ENCODE results near the gene IGSF6. TPM values are rescaled to one million over a fixed set of nuclear protein-coding genes. Genes with fewer than 3 reads are reported as not detected.
"Not testable (repeated sequence)": the region's sequence is repeated elsewhere in the genome, so short reads cannot be mapped to it uniquely, and the experiment has no call there.

The IGSF6 gene
- total and polyA plus RNA-seq, 2 donors (not counting 1 experiment from before 2014, with no cell fraction given): 0.33 to 1.3 TPM

GRCh38 chr16:21637032-21637968 is 15.1 kb downstream of the IGSF6 start:
- POLR2A ChIA-PET: no interaction called here
- no peaks in the 10 kb centered on the region for H4K20me1 ChIP-seq (ENCODE audit: control insufficient read depth, insufficient read depth, low read length, poor library complexity, severe bottlenecking)
- H3K4me3 Mint-ChIP-seq: no peak overlapping the region
- H3K27ac ChIP-seq (ENCODE audit: low read length in 2 of 2): no peak overlapping the region
- no peaks in the 10 kb centered on the region for H3K27me3 ChIP-seq (replicated peaks in 1 of 4; ENCODE audit: control extremely low read depth in 1 of 4, control insufficient read depth in 3 of 4, insufficient read depth in 4 of 4, low read length in 3 of 4)
- no peak overlapping the region for H3K9ac ChIP-seq (ENCODE audit: low read length)
- peaks cover 3 to 6% of the 10 kb centered on the region in 2 experiments for H3K36me3 ChIP-seq (replicated peaks in 1 of 2; ENCODE audit: control extremely low read depth in 1 of 2, control insufficient read depth in 1 of 2, extremely low read depth in 1 of 2, insufficient read depth in 2 of 2, low read length in 1 of 2)
- H3K4me2 ChIP-seq (replicated peaks; ENCODE audit: low read depth, low read length, poor library complexity, severe bottlenecking): no peak overlapping the region
- no peak overlapping the region for H2AFZ ChIP-seq (ENCODE audit: insufficient read depth, low read depth, low read length, poor library complexity, severe bottlenecking)
- intact Hi-C loops (cut with micrococcal nuclease): no loop called here
- DNase-seq (no peak), ATAC-seq (ENCODE audit: low read depth) (no peak)
- H3K27me3 Mint-ChIP-seq: no peaks in the 10 kb centered on the region
- WGBS (ENCODE audit: insufficient coverage): 97% methylated on average over 30 of the region's 37 CpGs
- H3K9me3 Mint-ChIP-seq (ENCODE audit: insufficient read depth): no peaks in the 10 kb centered on the region
- H3K4me1 Mint-ChIP-seq: peaks cover 9% of the 10 kb centered on the region
- TF ChIP-seq EZH2 (IDR thresholded peaks at IDR 0.05; ENCODE audit: borderline replicate concordance, insufficient read depth, low read depth, low read length, poor library complexity, severe bottlenecking) (no peak), CTCF (IDR thresholded peaks at IDR 0.05) (no peak)
- no peaks in the 10 kb centered on the region for H3K79me2 ChIP-seq (ENCODE audit: control insufficient read depth, insufficient read depth, low read length)
- no peak overlapping the region for H3K27ac Mint-ChIP-seq
- peaks cover 0 to 8% of the 10 kb centered on the region in 2 donors for H3K4me1 ChIP-seq (ENCODE audit: control insufficient read depth in 2 of 2, insufficient read depth in 2 of 2, low read length in 2 of 2)
- H3K9me3 ChIP-seq (ENCODE audit: control extremely low read depth in 1 of 3, control insufficient read depth in 2 of 3, insufficient read depth in 1 of 3, low read length in 2 of 3): no peaks in the 10 kb centered on the region
- no peak overlapping the region for H3K4me3 ChIP-seq (ENCODE audit: control extremely low read depth in 1 of 5, extremely low read depth in 1 of 5, insufficient read depth in 1 of 5, low read depth in 2 of 5, low read length in 4 of 5)
- CTCF ChIA-PET: interaction anchor here (0.7 to 2.9 kb wide), 5 partner anchors 20 to 701 kb away, joined by 3 to 14 read pairs (median 3); no protein-coding TSS in a partner anchor

GRCh38 chr16:21635694-21636093 is 16.7 kb downstream of the IGSF6 start:
- H3K36me3 ChIP-seq (replicated peaks in 1 of 2; ENCODE audit: control extremely low read depth in 1 of 2, control insufficient read depth in 1 of 2, extremely low read depth in 1 of 2, insufficient read depth in 2 of 2, low read length in 1 of 2); H3K27ac Mint-ChIP-seq; POLR2A ChIA-PET; H3K9me3 ChIP-seq (ENCODE audit: control extremely low read depth in 1 of 3, control insufficient read depth in 2 of 3, insufficient read depth in 1 of 3, low read length in 2 of 3); H3K4me1 ChIP-seq (ENCODE audit: control insufficient read depth in 2 of 2, insufficient read depth in 2 of 2, low read length in 2 of 2); H3K79me2 ChIP-seq (ENCODE audit: control insufficient read depth, insufficient read depth, low read length); H3K4me3 Mint-ChIP-seq; H3K27me3 Mint-ChIP-seq; H4K20me1 ChIP-seq (ENCODE audit: control insufficient read depth, insufficient read depth, low read length, poor library complexity, severe bottlenecking); H3K4me2 ChIP-seq (replicated peaks; ENCODE audit: low read depth, low read length, poor library complexity, severe bottlenecking); ATAC-seq (ENCODE audit: low read depth); DNase-seq; H2AFZ ChIP-seq (ENCODE audit: insufficient read depth, low read depth, low read length, poor library complexity, severe bottlenecking); intact Hi-C loops (cut with micrococcal nuclease); H3K9ac ChIP-seq (ENCODE audit: low read length); H3K4me1 Mint-ChIP-seq; H3K27ac ChIP-seq (ENCODE audit: low read length in 2 of 2); H3K27me3 ChIP-seq (replicated peaks in 1 of 4; ENCODE audit: control extremely low read depth in 1 of 4, control insufficient read depth in 3 of 4, insufficient read depth in 4 of 4, low read length in 3 of 4); H3K9me3 Mint-ChIP-seq (ENCODE audit: insufficient read depth); H3K4me3 ChIP-seq (ENCODE audit: control extremely low read depth in 1 of 5, extremely low read depth in 1 of 5, insufficient read depth in 1 of 5, low read depth in 2 of 5, low read length in 4 of 5): not testable (repeated sequence)
- CTCF ChIA-PET: interaction anchor here (1.8 kb wide), 1 partner anchor 13 kb away, joined by 4 read pairs; no protein-coding TSS in a partner anchor
- 97% methylated on average over 9 of the region's 9 CpGs for WGBS (ENCODE audit: insufficient coverage)

Measured in B cell (primary cell).